Tibial nerve (tissue), 4 donors: ENCODE measurements around the gene RERGL. TPM values are rescaled to one million over a fixed set of nuclear protein-coding genes. Genes with fewer than 3 reads are reported as not detected.

Source experiments
- DNase-seq, 2 donors: peaks; one replicate each; pipeline ENCODE4 v3.0.0-alpha.2; 2019; ENCODE audit warnings: low spot score in 2 of 2
- H3K27ac ChIP-seq, 4 donors: fragments of 200-600 bp; sonication (generic) in 3 of 4; one replicate each; pipeline ENCODE4 v1.5.1; 2017 to 2019; ENCODE audit warnings: mild to moderate bottlenecking in 1 of 4
- H3K27me3 ChIP-seq, 2 donors: fragments of 200-600 bp; sonication (generic) in 1 of 2; one replicate each; pipeline versions ENCODE4 v1.5.1 to v1.6.0; 2017 to 2019
- H3K36me3 ChIP-seq, 3 donors: fragments of 200-600 bp; sonication (generic); one replicate each; pipeline ENCODE4 v1.5.1; 2018 to 2019
- H3K4me1 ChIP-seq, 4 donors: fragments of 200-600 bp; sonication (generic) in 3 of 4; one replicate each; pipeline ENCODE4 v1.5.1; 2017 to 2019
- H3K4me3 ChIP-seq, 4 donors: fragments of 200-600 bp; sonication (generic) in 3 of 4; one replicate each; pipeline ENCODE4 v1.5.1; 2017 to 2019; ENCODE audit warnings: mild to moderate bottlenecking in 1 of 4, moderate library complexity in 1 of 4
- H3K9me3 ChIP-seq, 4 donors: fragments of 200-600 bp; sonication (generic) in 3 of 4; one replicate each; pipeline ENCODE4 v1.5.1; 2017 to 2019
- EP300 ChIP-seq, 2 donors: sonication (generic); formaldehyde crosslinking; IDR thresholded peaks; one replicate each; pipeline ENCODE4 v1.6.1; 2017; ENCODE audit warnings: antibody characterized with exemption in 2 of 2, mild to moderate bottlenecking in 1 of 2
- POLR2A ChIP-seq, 2 donors: fragments of 450-650 bp; IDR thresholded peaks; one replicate each; pipeline ENCODE4 v1.6.1; 2017; ENCODE audit warnings: antibody characterized with exemption in 2 of 2, mild to moderate bottlenecking in 2 of 2, moderate library complexity in 2 of 2
- whole genome bisulfite sequencing, 2 donors: methylation state at CpG; one replicate each; pipeline ENCODE4 v1.1.5; 2018; 5-methylcytosine and 5-hydroxymethylcytosine counted together
- total RNA-seq, 4 donors: library from RNA; depleted of rRNA; stranded (reverse); fragments of >200 nt; gene quantifications; one replicate each; pipeline ENCODE4 v1.1.0, GENCODE V29; 2016
- TF ChIP-seq, protein P1 (sequence below), 5 experiments: fragments of 200-600 bp in 3 of 5; fragments of 450-650 bp in 2 of 5; sonication (generic) in 3 of 5; IDR thresholded peaks; one replicate each; pipeline ENCODE4 v1.5.1; 2016 to 2019; ENCODE audit warnings: antibody characterized with exemption in 5 of 5, mild to moderate bottlenecking in 3 of 5, moderate library complexity in 2 of 5

RERGL gene, protein sequence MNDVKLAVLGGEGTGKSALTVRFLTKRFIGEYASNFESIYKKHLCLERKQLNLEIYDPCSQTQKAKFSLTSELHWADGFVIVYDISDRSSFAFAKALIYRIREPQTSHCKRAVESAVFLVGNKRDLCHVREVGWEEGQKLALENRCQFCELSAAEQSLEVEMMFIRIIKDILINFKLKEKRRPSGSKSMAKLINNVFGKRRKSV
- 10 to 100 TPM in 1 of 4 donors, 1 to 10 TPM in 3; 6.3 to 18.4 (median 8.8) TPM for total RNA-seq

DNA sequence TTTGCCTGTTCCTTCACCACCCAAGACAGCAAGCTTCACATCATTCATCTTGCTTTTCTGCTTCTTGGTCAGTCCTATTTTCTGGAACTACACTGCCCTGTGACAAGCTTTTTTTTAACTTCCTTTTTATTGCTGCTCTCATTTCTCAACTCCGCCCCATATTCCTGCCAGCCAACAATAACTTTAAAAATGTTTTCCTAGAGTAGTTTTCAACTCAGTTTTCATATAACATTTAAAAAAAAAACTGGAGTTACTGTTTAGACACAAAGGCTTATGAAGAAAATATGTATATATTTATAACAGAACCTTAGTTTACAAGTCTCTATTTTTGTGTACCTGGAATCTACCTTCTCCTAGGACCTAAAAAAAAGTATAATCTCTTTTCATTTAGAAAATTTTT is at the start of gene RERGL:
TSS of gene RERGL (minus strand) at position 101 of the 400 bp plus-strand sequence. CDS start at position 48, 53 bp downstream.
- Histone ChIP-seq H3K27ac (no peak within 1 kb of the TSS), H3K4me1 (no peaks in the 10 kb centered on the region), H3K4me3 (peak within 1 kb of the TSS in 1 of 4 donors; percentile 3), H3K9me3 (no peaks in the 10 kb centered on the region), H3K36me3 (no peaks in the 10 kb centered on the region), H3K27me3 (no peaks in the 10 kb centered on the region)
- WGBS, 2 donors = 70 to 83% methylated on average over 1 of the region's 1 CpG
- no peak for TF ChIP-seq POLR2A (IDR thresholded peaks at IDR 0.05)
- TF ChIP-seq, protein P1, sequence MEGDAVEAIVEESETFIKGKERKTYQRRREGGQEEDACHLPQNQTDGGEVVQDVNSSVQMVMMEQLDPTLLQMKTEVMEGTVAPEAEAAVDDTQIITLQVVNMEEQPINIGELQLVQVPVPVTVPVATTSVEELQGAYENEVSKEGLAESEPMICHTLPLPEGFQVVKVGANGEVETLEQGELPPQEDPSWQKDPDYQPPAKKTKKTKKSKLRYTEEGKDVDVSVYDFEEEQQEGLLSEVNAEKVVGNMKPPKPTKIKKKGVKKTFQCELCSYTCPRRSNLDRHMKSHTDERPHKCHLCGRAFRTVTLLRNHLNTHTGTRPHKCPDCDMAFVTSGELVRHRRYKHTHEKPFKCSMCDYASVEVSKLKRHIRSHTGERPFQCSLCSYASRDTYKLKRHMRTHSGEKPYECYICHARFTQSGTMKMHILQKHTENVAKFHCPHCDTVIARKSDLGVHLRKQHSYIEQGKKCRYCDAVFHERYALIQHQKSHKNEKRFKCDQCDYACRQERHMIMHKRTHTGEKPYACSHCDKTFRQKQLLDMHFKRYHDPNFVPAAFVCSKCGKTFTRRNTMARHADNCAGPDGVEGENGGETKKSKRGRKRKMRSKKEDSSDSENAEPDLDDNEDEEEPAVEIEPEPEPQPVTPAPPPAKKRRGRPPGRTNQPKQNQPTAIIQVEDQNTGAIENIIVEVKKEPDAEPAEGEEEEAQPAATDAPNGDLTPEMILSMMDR (IDR thresholded peaks at IDR 0.05) = no peak
- TF ChIP-seq EP300 (IDR thresholded peaks at IDR 0.05) = no peak
- no peak for DNase-seq

DNA sequence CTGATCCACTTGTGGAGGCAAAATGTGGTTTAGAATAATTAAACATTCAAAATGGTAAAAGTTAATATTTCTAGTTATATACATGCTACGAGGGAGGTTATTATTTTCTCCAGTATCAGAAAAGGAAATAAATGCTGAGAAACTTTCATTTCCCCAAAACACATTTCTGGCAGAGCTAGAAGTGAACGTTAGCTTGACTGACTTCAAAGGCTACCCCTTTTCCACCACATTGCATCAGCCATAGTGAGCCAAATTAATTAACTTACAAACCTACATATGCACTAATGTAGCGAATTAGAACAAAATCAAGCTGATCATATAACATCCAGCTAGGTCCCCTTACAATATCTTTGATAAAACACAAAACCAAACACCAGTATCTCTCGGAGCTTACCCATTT is 49.3 kb upstream of the RERGL start:
- no peaks in the 10 kb centered on the region for H3K9me3 ChIP-seq
- WGBS, 2 donors = 68 to 75% methylated on average over 4 of the region's 4 CpGs
- no peaks in the 10 kb centered on the region for H3K36me3 ChIP-seq
- peaks cover 0 to 13% (median 10%) of the 10 kb centered on the region in 4 donors for H3K4me1 ChIP-seq
- no peaks in the 10 kb centered on the region for H3K27me3 ChIP-seq
- no peak overlapping the region for H3K27ac ChIP-seq
- H3K4me3 ChIP-seq = no peak overlapping the region
- TF ChIP-seq EP300 (IDR thresholded peaks at IDR 0.05) (no peak), POLR2A (IDR thresholded peaks at IDR 0.05) (no peak)
- TF ChIP-seq, protein P1 (IDR thresholded peaks at IDR 0.05) = no peak
- no peak for DNase-seq

DNA sequence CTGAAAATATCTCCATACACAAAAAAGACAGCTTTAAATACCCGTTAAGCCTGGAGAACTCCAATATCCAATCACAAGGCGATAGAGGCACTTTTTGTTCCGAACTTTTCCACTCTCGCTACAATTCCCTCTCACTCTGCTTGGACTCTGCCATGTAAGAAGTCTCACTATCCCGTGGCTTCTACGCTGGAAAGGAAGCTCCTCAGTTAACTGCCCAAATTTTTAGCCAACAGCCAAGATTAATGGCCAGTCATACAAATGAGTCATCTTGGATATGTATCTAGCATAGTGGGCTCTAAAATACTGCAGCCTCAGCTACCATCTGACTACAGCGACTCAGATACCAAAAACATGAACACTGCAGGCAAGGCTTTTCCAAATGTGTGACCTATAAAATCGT is 45.5 kb upstream of the RERGL start:
- H3K4me3 ChIP-seq = no peak overlapping the region
- no peak for TF ChIP-seq POLR2A (IDR thresholded peaks at IDR 0.05)
- TF ChIP-seq EP300 (IDR thresholded peaks at IDR 0.05) = no peak
- TF ChIP-seq, protein P1 (IDR thresholded peaks at IDR 0.05) = no peak
- H3K27ac ChIP-seq = no peak overlapping the region
- no peaks in the 10 kb centered on the region for H3K27me3 ChIP-seq
- DNase-seq = no peak
- no peaks in the 10 kb centered on the region for H3K36me3 ChIP-seq
- H3K9me3 ChIP-seq = no peaks in the 10 kb centered on the region
- 74 to 78% methylated on average over 8 of the region's 8 CpGs for WGBS, 2 donors
- H3K4me1 ChIP-seq = no peaks in the 10 kb centered on the region

DNA sequence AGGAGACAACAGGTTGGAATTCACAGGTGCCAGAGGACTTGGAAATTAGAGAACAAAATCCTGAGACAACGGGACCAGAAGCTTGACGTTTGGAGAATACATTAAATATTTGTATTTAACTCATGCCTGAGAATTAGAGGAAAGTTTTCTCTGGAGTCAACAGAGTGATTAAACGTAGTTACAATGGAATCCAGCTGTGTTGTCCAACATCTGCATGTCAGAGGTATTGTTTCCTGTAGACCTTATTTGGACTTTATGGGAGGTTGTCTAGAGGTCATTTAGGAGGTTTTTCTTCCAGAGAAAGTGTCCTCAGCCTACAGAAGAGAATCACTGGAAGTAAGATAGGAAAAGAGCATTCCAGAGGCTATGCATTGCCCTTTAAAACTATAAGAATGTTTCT is 45.1 kb upstream of the RERGL start:
- no peaks in the 10 kb centered on the region for H3K4me1 ChIP-seq
- no peak for DNase-seq
- H3K4me3 ChIP-seq = no peak overlapping the region
- no peaks in the 10 kb centered on the region for H3K9me3 ChIP-seq
- 41 to 45% methylated on average over 3 of the region's 3 CpGs for WGBS, 2 donors
- no peaks in the 10 kb centered on the region for H3K27me3 ChIP-seq
- no peaks in the 10 kb centered on the region for H3K36me3 ChIP-seq
- TF ChIP-seq, protein P1 (IDR thresholded peaks at IDR 0.05) = no peak
- no peak for TF ChIP-seq EP300 (IDR thresholded peaks at IDR 0.05)
- no peak for TF ChIP-seq POLR2A (IDR thresholded peaks at IDR 0.05)
- H3K27ac ChIP-seq = no peak overlapping the region

DNA sequence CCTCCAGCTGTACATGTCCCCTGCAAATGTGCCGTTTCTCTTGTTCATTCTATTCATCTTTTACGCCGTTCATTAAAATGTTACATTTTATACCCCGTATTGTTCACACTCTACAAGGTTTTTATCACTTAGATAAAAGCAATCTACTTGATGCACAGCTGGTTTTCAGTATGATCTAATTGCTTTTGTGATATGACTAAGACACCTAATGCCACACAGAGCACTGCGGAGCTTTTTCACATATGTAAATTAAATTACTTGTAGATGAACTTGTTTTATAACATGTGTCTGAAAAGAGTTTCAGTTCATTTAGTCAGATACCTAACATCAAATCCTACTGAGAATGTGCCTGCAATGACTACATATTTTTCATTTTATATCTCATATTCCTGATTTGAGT is 40.9 kb upstream of the RERGL start:
- TF ChIP-seq EP300 (IDR thresholded peaks at IDR 0.05) (no peak), POLR2A (IDR thresholded peaks at IDR 0.05) (no peak)
- TF ChIP-seq, protein P1 (IDR thresholded peaks at IDR 0.05) = no peak
- no peak overlapping the region for H3K27ac ChIP-seq
- DNase-seq = no peak
- peaks cover 0 to 15% (median 3%) of the 10 kb centered on the region in 4 donors for H3K9me3 ChIP-seq
- no peaks in the 10 kb centered on the region for H3K4me1 ChIP-seq
- 88 to 89% methylated on average over 5 of the region's 5 CpGs for WGBS, 2 donors
- no peaks in the 10 kb centered on the region for H3K36me3 ChIP-seq
- no peaks in the 10 kb centered on the region for H3K27me3 ChIP-seq
- H3K4me3 ChIP-seq = no peak overlapping the region
